ENCODE measurements around the gene MTMR4.

The MTMR4 gene

GRCh38 chr17:58531122-58531521 is 16.7 kb upstream of the MTMR4 start:
- Histone ChIP-seq H3K4me1 (ENCODE audit: control insufficient read depth in 1 of 2, insufficient read depth in 1 of 2, low read depth in 1 of 2, low read length in 1 of 2) (peaks cover 17 to 24% of the 10 kb centered on the region in 2 experiments), H3K27me3 (peaks cover 82% of the 10 kb centered on the region), H3K4me3 (ENCODE audit: low read depth in 1 of 2, low read length in 1 of 2) (peak overlapping the region; percentile 49 to 50)

GRCh38 chr17:58530655-58531054 is 16.2 kb upstream of the MTMR4 start:
- H3K4me3 ChIP-seq (ENCODE audit: low read depth in 1 of 2, low read length in 1 of 2): no peak overlapping the region
- H3K27me3 ChIP-seq: peaks cover 78% of the 10 kb centered on the region
- no peaks in the 10 kb centered on the region for H3K36me3 ChIP-seq
- H3K9me3 ChIP-seq: no peaks in the 10 kb centered on the region
- peaks cover 17 to 24% of the 10 kb centered on the region in 2 experiments for H3K4me1 ChIP-seq (ENCODE audit: control insufficient read depth in 1 of 2, insufficient read depth in 1 of 2, low read depth in 1 of 2, low read length in 1 of 2)
- no peak for TF ChIP-seq CTCF (IDR thresholded peaks at IDR 0.05)
- H3K27ac ChIP-seq: no peak overlapping the region

More at GRCh38 chr17:58531122-58531521, 16.7 kb upstream of the MTMR4 start:
- H3K36me3 ChIP-seq: no peaks in the 10 kb centered on the region
- TF ChIP-seq CTCF (IDR thresholded peaks at IDR 0.05): no peak
- no peaks in the 10 kb centered on the region for H3K9me3 ChIP-seq
- no peak overlapping the region for H3K27ac ChIP-seq

DNA sequence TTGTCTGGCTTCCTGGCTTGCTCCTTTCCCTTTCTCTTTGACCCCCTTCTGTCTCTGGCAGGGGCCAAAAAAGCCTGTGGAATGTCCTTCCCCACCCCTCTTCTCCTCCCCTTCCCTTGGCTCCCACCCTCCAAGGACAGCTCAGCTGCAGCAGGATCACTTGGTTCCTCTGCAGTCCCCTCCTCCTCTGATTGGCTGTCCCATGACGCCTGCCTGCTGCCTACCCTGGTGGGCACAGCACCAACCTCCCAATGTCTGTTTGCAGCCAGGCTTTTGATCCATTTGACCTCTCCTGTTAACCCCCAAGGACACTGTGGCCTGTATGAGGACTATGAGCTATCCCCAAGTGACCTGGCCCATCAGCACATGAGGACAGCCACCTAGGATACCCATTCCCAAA is 14.8 kb upstream of the MTMR4 start:
- Histone ChIP-seq H3K9me3 (no peaks in the 10 kb centered on the region), H3K27ac (no peak overlapping the region), H3K27me3 (peaks cover 64% of the 10 kb centered on the region), H3K4me3 (ENCODE audit: low read depth in 1 of 2, low read length in 1 of 2) (no peak overlapping the region), H3K4me1 (ENCODE audit: control insufficient read depth in 1 of 2, insufficient read depth in 1 of 2, low read depth in 1 of 2, low read length in 1 of 2) (peaks cover 17% of the 10 kb centered on the region in 2 experiments), H3K36me3 (no peaks in the 10 kb centered on the region)
- TF ChIP-seq CTCF (IDR thresholded peaks at IDR 0.05): no peak

DNA sequence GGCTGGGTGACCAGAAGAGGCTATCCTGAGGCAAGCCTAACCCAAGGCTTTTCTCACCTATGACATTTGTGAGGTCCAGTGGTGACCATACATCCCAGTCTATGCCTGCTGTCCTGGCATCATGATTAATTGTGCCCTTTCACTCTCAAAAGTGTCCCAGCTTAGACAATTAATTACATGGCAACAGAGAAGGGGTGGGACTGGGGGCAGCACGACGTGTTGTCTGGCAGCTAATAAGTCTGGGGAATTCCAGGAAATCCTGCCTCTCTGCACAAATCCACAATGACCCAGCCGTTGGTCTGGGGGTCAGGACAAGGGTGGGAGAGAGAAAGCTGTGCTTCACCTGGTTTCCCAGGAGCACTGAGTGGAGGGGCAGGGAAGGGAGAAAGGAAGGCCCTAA is 14.0 kb upstream of the MTMR4 start:
- TF ChIP-seq CTCF (IDR thresholded peaks at IDR 0.05): no peak
- Histone ChIP-seq H3K4me3 (ENCODE audit: low read depth in 1 of 2, low read length in 1 of 2) (no peak overlapping the region), H3K9me3 (no peaks in the 10 kb centered on the region), H3K27ac (no peak overlapping the region), H3K36me3 (no peaks in the 10 kb centered on the region), H3K27me3 (peaks cover 55% of the 10 kb centered on the region), H3K4me1 (ENCODE audit: control insufficient read depth in 1 of 2, insufficient read depth in 1 of 2, low read depth in 1 of 2, low read length in 1 of 2) (peaks cover 17% of the 10 kb centered on the region in 2 experiments)

DNA sequence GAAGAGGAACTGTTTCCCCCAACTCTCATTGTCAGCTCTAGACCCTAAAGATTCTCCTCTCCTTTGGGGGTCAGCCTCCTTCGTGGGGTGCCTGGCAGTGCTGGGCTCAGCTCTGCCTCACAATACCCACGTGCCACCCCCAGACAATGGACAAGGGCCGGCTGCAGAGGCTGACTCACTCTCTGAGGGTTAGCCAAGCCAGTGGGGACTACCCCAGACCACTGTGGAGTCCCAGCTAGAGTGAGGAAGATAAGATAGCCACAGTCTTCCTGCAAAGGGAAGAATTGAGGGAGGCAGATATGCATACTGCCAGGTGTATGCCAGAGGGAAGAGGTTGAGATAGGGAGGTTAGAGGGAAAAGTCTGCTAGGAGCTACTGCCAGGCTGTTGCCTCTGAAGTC is 13.5 kb upstream of the MTMR4 start:
- Histone ChIP-seq H3K27me3 (peaks cover 50% of the 10 kb centered on the region), H3K9me3 (no peaks in the 10 kb centered on the region), H3K27ac (no peak overlapping the region), H3K36me3 (no peaks in the 10 kb centered on the region), H3K4me3 (ENCODE audit: low read depth in 1 of 2, low read length in 1 of 2) (no peak overlapping the region), H3K4me1 (ENCODE audit: control insufficient read depth in 1 of 2, insufficient read depth in 1 of 2, low read depth in 1 of 2, low read length in 1 of 2) (peaks cover 17% of the 10 kb centered on the region in 2 experiments)
- TF ChIP-seq CTCF (IDR thresholded peaks at IDR 0.05): no peak

DNA sequence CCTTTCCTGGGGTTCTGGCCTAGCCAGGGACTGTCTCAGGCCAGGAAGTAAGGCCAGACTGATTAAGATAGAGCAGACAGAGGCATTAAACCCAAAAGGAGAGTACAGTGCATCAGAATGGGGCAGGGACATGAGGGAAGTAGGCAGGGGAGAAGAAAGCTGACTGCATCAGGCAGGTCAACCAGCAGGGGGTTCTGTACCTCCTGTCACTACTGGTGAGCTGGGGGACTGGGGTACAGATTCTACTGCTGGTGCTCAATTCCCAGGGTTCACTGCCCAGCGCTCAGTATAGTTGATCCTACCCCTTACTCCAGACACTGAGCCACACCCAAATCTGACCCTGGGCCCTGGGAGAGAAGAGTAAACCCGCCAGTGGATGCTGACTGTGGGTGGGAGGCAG is 12.9 kb upstream of the MTMR4 start:
- no peaks in the 10 kb centered on the region for H3K9me3 ChIP-seq
- H3K4me1 ChIP-seq (ENCODE audit: control insufficient read depth in 1 of 2, insufficient read depth in 1 of 2, low read depth in 1 of 2, low read length in 1 of 2): peaks cover 16% of the 10 kb centered on the region in 2 experiments
- H3K27me3 ChIP-seq: peaks cover 44% of the 10 kb centered on the region
- no peak overlapping the region for H3K4me3 ChIP-seq (ENCODE audit: low read depth in 1 of 2, low read length in 1 of 2)
- TF ChIP-seq CTCF (IDR thresholded peaks at IDR 0.05): no peak
- H3K36me3 ChIP-seq: no peaks in the 10 kb centered on the region
- H3K27ac ChIP-seq: peak overlapping the region; percentile 45
